Lower leg skin (tissue), 4 donors: ENCODE data around the gene GAK. TPM values are rescaled to one million over a fixed set of nuclear protein-coding genes. Genes with fewer than 3 reads are reported as not detected.
"Not testable (repeated sequence)": the region's sequence is repeated elsewhere in the genome, so short reads cannot be mapped to it uniquely, and the experiment has no call there.

Experiments used
- DNase-seq, 2 donors: peaks; one replicate each; pipeline ENCODE4 v3.0.0-alpha.2; 2019; ENCODE audit warnings: low spot score in 2 of 2
- H3K4me3 ChIP-seq: fragments of 200-600 bp; sonication (generic); 2 replicates; pipeline ENCODE4 v1.5.1; 2017; ENCODE audit warnings: mild to moderate bottlenecking, low read depth; ENCODE audit not compliant: poor library complexity, severe bottlenecking
- CTCF ChIP-seq, 3 donors: fragments of 450-650 bp; IDR thresholded peaks; one replicate each; pipeline ENCODE4 v1.5.1; 2016; ENCODE audit warnings: antibody characterized with exemption in 3 of 3, mild to moderate bottlenecking in 3 of 3, moderate library complexity in 2 of 3
- POLR2A ChIP-seq, 2 donors: fragments of 450-650 bp; IDR thresholded peaks; one replicate each; pipeline ENCODE4 v1.6.1; 2016 to 2017; ENCODE audit warnings: antibody characterized with exemption in 2 of 2, mild to moderate bottlenecking in 1 of 2, moderate library complexity in 1 of 2
- WGBS, 2 donors: methylation state at CpG; one replicate each; pipeline ENCODE4 v1.1.5; 2018; 5-methylcytosine and 5-hydroxymethylcytosine counted together
- intact Hi-C: fragments of 100-400 bp; cut with DNase I; formaldehyde crosslinking; loops from one replicate; pipeline ENCODE4 v1.15.0; 2023; ENCODE audit warnings: low total_unique reads
- total RNA-seq, 4 donors: library from RNA; depleted of rRNA; stranded (reverse); fragments of >200 nt; gene quantifications; one replicate each; pipeline ENCODE4 v1.1.0, GENCODE V29; 2016

Gene GAK
- total RNA-seq, 4 donors from 2014 or later, result 94.7 to 154 (median 108) TPM

- TF ChIP-seq POLR2A (IDR thresholded peaks at IDR 0.05) (no peak), CTCF (IDR thresholded peaks at IDR 0.05) (no peak)
- no peak overlapping the region for H3K4me3 ChIP-seq
- DNase-seq, result peak in 1 of 2 donors; percentile 81
- 81 to 82% methylated on average over 9 of the region's 9 CpGs for WGBS, 2 donors
- intact Hi-C loops, result no loop called here
These were observed 6.9 kb downstream of the GAK start for GRCh38 chr4:925171-925570.

GRCh38 chr4:924107-925096 is 7.7 kb downstream of the GAK start:
- intact Hi-C loops, result no loop called here
- no peak overlapping the region for H3K4me3 ChIP-seq
- peak in 1 of 2 donors; percentile 84 for DNase-seq
- 62 to 63% methylated on average over 17 to 18 of the region's 18 CpGs for WGBS, 2 donors
- TF ChIP-seq CTCF (IDR thresholded peaks at IDR 0.05) (no peak), POLR2A (IDR thresholded peaks at IDR 0.05) (no peak)

- H3K4me3 ChIP-seq, result no peak overlapping the region
- WGBS, 2 donors, result 88 to 90% methylated on average over 17 of the region's 17 CpGs
- peak in 1 of 2 donors; percentile 56 for DNase-seq
- intact Hi-C loops, result no loop called here
- no peak for TF ChIP-seq POLR2A (IDR thresholded peaks at IDR 0.05)
- TF ChIP-seq CTCF (IDR thresholded peaks at IDR 0.05), result no peak
These were observed 10.2 kb downstream of the GAK start for GRCh38 chr4:921830-922331.

- peak in 1 of 2 donors; percentile 76 for DNase-seq
- intact Hi-C loops, H3K4me3 ChIP-seq: not testable (repeated sequence)
- 91% methylated on average over 14 to 15 of the region's 15 CpGs for WGBS, 2 donors
These were observed 13.0 kb downstream of the GAK start for GRCh38 chr4:919004-919680.

GRCh38 chr4:918591-918990 is 13.5 kb downstream of the GAK start:
- 88 to 92% methylated on average over 5 to 6 of the region's 6 CpGs for WGBS, 2 donors
- intact Hi-C loops, H3K4me3 ChIP-seq: not testable (repeated sequence)
- DNase-seq, result peak in 1 of 2 donors; percentile 21

GRCh38 chr4:917992-918391 is 14.1 kb downstream of the GAK start:
- H3K4me3 ChIP-seq, result no peak overlapping the region
- no peak for DNase-seq
- TF ChIP-seq CTCF (IDR thresholded peaks at IDR 0.05) (no peak), POLR2A (IDR thresholded peaks at IDR 0.05) (no peak)
- intact Hi-C loops, result no loop called here
- 95 to 98% methylated on average over 2 of the region's 2 CpGs for WGBS, 2 donors
